ENCODE data around the gene RPS18. TPM values are rescaled to one million over a fixed set of nuclear protein-coding genes. Genes with fewer than 3 reads are reported as not detected.

Gene RPS18
- total RNA-seq, 1 experiment from 2014 or later, result 7,996 TPM

DNA sequence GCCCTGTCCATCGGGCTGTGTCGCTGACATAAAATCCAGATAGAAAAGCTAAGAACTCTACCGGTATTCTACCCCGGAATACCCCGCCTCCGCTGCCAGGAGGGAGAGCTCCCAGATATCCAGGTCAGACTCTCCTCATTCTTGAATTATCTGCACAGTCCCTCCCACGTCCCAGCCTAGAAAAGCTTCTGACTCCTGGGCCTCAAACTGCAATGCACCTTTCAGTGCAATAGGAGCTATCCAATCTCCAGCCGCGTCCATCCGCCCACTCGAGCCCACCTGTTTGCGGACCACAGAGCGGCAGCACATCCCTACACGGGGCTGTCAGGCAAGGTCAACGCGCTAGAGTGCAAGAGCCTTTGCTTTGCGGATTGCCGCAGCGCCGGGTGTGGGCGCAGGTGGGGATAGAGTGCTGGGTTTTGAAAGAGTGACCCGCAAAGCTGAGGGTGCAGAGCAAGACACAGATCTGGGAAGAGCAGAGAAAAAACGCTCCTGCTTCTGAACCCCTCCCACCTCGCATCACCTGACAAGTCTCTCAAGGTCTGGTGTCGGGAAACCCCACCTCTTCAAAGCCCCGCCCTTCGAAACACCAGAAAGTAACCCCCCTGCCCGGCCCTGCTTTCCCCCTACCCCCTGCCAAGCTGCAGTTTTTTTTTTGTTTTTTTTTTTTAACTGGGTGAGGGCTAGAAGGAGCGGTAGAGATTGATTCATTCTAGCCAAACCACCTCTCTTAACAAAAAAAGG is 40.7 kb downstream of the RPS18 start:
- peaks cover 54% of the 10 kb centered on the region for H3K79me2 ChIP-seq (ENCODE audit: low read length)
- peak overlapping the region; percentile 86 for H3K27ac ChIP-seq (ENCODE audit: low read length)
- H3K36me3 ChIP-seq (ENCODE audit: insufficient read depth, low read length), result peaks cover 7% of the 10 kb centered on the region; the same call in 1 of the 2 replicates
- peak; percentile 89 for DNase-seq
- peak overlapping the region; percentile 94 for H3K9ac ChIP-seq (ENCODE audit: low read length)
- H3K4me3 ChIP-seq (ENCODE audit: low read length), result peak overlapping the region; percentile 96
- H3K9me2 ChIP-seq (replicated peaks; ENCODE audit: insufficient read depth, low read length), result no peaks in the 10 kb centered on the region
- H4K20me1 ChIP-seq (ENCODE audit: insufficient read depth, low read depth, low read length), result peaks cover 11% of the 10 kb centered on the region; the same call in 1 of the 2 replicates
- no peaks in the 10 kb centered on the region for H3K9me3 ChIP-seq (ENCODE audit: low read length)
- peaks cover 31% of the 10 kb centered on the region for H3K4me1 ChIP-seq (ENCODE audit: low read length)
- H3K27me3 ChIP-seq (ENCODE audit: low read length), result no peaks in the 10 kb centered on the region
- H2AFZ ChIP-seq (ENCODE audit: low read length), result no peak overlapping the region
- peak overlapping the region; percentile 97 for H3K4me2 ChIP-seq (ENCODE audit: low read depth, low read length, poor library complexity, severe bottlenecking)

DNA sequence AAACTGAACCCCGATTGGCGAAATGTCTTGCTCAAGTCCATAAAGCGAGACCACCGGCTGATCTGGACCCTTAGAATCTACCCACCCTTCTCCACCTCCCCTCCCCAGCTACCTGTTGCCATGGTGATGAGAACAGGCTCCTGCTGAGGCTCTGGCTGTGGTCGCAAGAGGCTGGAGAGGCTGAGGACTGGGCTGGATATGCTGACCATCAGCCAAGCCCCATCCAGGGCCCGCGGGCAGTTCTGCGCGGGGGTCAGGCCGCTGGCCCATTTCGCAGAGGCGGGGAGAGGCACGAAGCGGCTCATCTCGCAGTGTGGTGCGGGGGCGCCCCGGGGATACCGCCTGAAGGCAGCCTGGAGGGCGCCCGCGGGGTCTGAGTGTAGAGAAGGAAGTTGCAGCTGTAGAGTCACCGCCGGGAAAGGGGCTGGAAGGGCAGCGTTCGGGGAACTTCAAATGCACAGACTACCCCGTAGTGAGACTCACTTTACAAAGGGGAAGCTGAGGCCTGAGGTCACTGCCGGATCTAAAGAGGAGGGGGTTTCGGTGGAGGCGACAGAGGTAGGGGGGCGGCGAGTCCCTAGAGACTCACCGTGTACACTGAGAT is 41.3 kb downstream of the RPS18 start:
- Histone ChIP-seq H3K4me2 (ENCODE audit: low read depth, low read length, poor library complexity, severe bottlenecking) (peak overlapping the region; percentile 97), H3K27me3 (ENCODE audit: low read length) (no peaks in the 10 kb centered on the region), H3K9me3 (ENCODE audit: low read length) (no peaks in the 10 kb centered on the region), H3K9me2 (replicated peaks; ENCODE audit: insufficient read depth, low read length) (no peaks in the 10 kb centered on the region), H3K4me1 (ENCODE audit: low read length) (peaks cover 34% of the 10 kb centered on the region), H3K27ac (ENCODE audit: low read length) (peak overlapping the region; percentile 86), H3K9ac (ENCODE audit: low read length) (peak overlapping the region; percentile 94), H3K4me3 (ENCODE audit: low read length) (peak overlapping the region; percentile 96), H3K36me3 (ENCODE audit: insufficient read depth, low read length) (peaks cover 7% of the 10 kb centered on the region; the same call in 1 of the 2 replicates), H2AFZ (ENCODE audit: low read length) (peak overlapping the region; percentile 1; the same call in 1 of the 2 replicates), H4K20me1 (ENCODE audit: insufficient read depth, low read depth, low read length) (peaks cover 11% of the 10 kb centered on the region; the same call in 1 of the 2 replicates), H3K79me2 (ENCODE audit: low read length) (peaks cover 53% of the 10 kb centered on the region)
- DNase-seq, result peak; percentile 75

DNA sequence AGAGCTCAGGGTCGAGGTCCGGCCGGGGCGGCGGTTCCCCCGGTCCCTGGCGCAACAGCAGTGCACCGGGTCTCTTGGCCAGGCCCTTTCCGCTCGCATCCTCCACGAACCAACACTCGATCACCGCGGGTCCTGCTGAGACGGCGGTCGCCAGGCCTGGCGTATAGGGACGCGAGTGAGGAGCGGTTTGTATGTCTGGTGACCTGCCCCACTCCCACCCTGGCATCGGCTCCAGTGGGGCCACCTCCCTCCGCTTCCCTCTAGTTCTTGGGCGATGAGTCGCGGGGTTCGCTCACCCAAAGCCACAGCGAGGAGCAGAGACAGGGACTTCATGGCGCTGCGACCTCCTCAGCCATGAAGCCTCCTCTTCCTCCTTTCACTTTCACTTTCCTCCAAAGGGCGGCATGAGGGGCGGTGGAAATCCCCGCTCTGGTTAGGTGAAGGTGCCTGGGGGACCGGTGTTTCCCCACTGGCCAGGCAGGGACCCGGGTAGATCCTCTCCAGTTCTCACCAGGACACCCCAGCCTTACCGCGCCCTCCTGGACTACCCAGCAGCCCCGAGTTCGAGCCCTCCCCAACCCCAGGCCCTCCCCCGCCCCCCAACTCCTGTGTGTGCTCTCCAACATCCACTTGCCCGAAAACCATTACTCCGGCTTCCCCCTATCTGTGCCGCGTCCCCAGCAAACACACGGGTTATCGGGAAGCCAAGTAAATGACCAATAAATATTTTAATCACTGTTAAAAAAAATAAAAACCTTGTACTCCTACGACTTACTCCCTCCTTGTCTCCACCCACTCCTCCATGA is 42.0 kb downstream of the RPS18 start, which contains the start of gene TAPBP:
Gene TAPBP, minus strand, starts transcription at position 370 of the 806 bp plus-strand sequence. Its CDS starts 37 bp downstream, at position 333.
- Histone ChIP-seq H3K36me3 (ENCODE audit: insufficient read depth, low read length) (peaks cover 7% of the 10 kb centered on the region; the same call in 1 of the 2 replicates), H3K4me1 (ENCODE audit: low read length) (peaks cover 41% of the 10 kb centered on the region), H2AFZ (ENCODE audit: low read length) (peak within 1 kb of the TSS; percentile 44), H3K4me3 (ENCODE audit: low read length) (peak within 1 kb of the TSS; percentile 96), H3K27ac (ENCODE audit: low read length) (peak within 1 kb of the TSS; percentile 86), H3K27me3 (ENCODE audit: low read length) (no peaks in the 10 kb centered on the region), H3K9me3 (ENCODE audit: low read length) (no peaks in the 10 kb centered on the region), H3K9ac (ENCODE audit: low read length) (peak within 1 kb of the TSS; percentile 94), H4K20me1 (ENCODE audit: insufficient read depth, low read depth, low read length) (peaks cover 11% of the 10 kb centered on the region; the same call in 1 of the 2 replicates), H3K4me2 (ENCODE audit: low read depth, low read length, poor library complexity, severe bottlenecking) (peak within 1 kb of the TSS; percentile 97), H3K79me2 (ENCODE audit: low read length) (peaks cover 46% of the 10 kb centered on the region), H3K9me2 (replicated peaks; ENCODE audit: insufficient read depth, low read length) (no peaks in the 10 kb centered on the region)
- peak; percentile 92 for DNase-seq

DNA sequence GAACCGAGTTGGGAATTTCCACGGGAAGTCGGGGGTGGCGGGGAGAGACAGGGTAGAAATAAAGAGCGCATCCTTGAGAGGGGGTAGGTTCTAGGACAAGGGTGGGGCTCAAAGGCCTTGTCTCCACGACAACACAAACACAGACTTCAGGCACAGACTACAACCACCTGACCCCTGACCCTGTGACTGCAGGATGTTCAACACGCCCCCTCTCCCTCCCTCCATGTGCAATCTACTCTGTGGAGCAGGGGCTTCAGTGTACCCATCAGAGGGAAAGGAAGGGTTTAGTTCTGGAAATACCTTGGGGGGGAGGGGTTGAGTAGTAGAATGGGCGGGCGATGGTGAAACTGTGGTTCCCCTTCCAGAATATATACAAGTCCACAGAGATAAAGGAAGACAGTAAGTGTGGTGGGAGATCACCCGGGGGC is 42.7 kb downstream of the RPS18 start:
- Histone ChIP-seq H3K4me2 (ENCODE audit: low read depth, low read length, poor library complexity, severe bottlenecking) (peak overlapping the region; percentile 97), H3K36me3 (ENCODE audit: insufficient read depth, low read length) (peaks cover 14% of the 10 kb centered on the region; the same call in 1 of the 2 replicates), H3K9me2 (replicated peaks; ENCODE audit: insufficient read depth, low read length) (no peaks in the 10 kb centered on the region), H3K27me3 (ENCODE audit: low read length) (no peaks in the 10 kb centered on the region), H4K20me1 (ENCODE audit: insufficient read depth, low read depth, low read length) (peaks cover 11% of the 10 kb centered on the region; the same call in 1 of the 2 replicates), H2AFZ (ENCODE audit: low read length) (peak overlapping the region; percentile 44; the same call in 1 of the 2 replicates), H3K79me2 (ENCODE audit: low read length) (peaks cover 42% of the 10 kb centered on the region), H3K4me3 (ENCODE audit: low read length) (peak overlapping the region; percentile 96), H3K27ac (ENCODE audit: low read length) (peak overlapping the region; percentile 86), H3K4me1 (ENCODE audit: low read length) (peaks cover 47% of the 10 kb centered on the region), H3K9ac (ENCODE audit: low read length) (peak overlapping the region; percentile 94), H3K9me3 (ENCODE audit: low read length) (no peaks in the 10 kb centered on the region)
- DNase-seq, result peak; percentile 85

DNA sequence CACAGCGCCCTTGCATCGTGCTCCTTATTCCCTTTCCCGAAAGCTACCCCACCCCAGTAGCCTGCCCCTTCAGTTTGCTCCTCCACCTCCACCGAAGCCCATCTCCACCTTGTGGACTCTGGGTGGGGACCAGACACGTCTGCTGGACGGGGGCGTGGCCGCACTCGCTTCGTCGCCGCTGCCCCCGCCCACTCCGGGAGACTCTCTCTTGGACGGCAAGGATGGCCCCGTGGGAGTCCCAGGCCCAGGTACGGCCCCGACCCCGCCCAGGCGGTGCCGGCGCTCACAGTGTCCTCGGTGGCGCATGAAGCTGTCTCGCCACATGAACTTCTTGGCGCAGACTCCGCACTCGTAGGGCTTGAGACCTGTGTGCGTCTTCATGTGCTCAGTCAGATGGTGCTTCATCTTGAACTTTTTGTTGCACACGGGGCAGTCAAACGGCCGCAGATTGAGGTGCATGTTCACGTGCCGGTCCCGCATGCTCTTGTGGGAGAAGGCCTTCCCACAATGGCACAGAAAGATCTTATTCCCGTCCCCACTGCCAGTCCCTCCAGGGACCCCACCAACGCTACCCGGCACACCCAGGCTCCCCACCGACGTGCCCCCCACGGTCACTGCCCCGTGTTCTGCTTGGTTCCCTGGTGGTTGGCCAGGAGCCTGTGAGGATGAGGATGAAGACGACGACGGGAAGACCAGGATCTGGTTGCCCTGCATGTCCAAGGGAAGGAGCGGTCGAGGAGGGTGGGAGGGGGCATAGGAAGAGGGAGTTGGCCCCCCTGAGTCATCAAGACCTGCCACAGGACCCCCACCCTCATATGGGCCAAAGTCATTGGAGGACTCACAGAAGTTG is 43.3 kb downstream of the RPS18 start:
- Histone ChIP-seq H3K4me1 (ENCODE audit: low read length) (peaks cover 53% of the 10 kb centered on the region), H3K4me2 (ENCODE audit: low read depth, low read length, poor library complexity, severe bottlenecking) (peak overlapping the region; percentile 97), H3K79me2 (ENCODE audit: low read length) (peaks cover 41% of the 10 kb centered on the region), H3K9me3 (ENCODE audit: low read length) (no peaks in the 10 kb centered on the region), H3K36me3 (ENCODE audit: insufficient read depth, low read length) (peaks cover 17% of the 10 kb centered on the region; the same call in 1 of the 2 replicates), H2AFZ (ENCODE audit: low read length) (peak overlapping the region; percentile 44), H3K27me3 (ENCODE audit: low read length) (no peaks in the 10 kb centered on the region), H3K9ac (ENCODE audit: low read length) (peak overlapping the region; percentile 94), H3K4me3 (ENCODE audit: low read length) (peak overlapping the region; percentile 96), H3K27ac (ENCODE audit: low read length) (peak overlapping the region; percentile 86), H4K20me1 (ENCODE audit: insufficient read depth, low read depth, low read length) (peaks cover 13% of the 10 kb centered on the region), H3K9me2 (replicated peaks; ENCODE audit: insufficient read depth, low read length) (no peaks in the 10 kb centered on the region)
- DNase-seq, result peak; percentile 82

DNA sequence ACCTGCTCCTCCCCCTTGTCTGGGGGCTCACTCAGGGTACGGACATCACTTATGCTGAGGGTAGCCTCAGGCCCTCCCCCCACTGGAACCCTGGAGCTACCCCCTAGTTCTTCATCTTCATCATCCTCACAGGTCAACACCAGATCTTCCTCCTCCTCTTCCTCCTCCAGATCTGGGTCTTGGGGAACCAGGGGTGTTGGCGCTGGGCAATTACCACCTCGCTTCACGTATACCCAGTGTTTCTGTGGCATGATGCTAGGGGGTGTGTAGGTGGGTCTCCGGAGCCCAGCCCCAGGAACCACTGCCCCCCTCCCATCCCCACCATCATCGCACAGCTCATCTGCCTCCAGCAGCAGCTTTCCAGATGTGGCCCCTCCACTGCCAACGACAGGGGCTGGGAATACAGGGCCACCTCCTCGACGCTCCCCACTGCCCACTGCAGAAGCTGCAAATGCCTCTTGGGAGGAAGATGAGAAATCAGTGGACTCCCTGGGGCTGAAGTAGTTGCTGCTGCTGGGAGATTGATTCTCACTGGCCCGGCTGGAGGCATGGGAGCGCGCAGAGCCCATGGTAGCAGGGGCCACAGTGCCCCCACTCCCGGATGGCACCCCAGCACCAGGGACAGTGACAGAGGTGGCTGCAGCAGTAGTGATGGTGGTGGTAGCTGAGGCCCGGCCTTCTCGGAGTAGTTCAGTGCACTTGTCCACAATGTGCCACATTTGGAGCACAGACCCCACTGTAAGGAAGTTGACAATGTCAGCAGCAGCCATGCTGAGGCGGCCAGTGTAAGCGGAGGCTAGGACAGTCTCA is 44.1 kb downstream of the RPS18 start:
- peaks cover 24% of the 10 kb centered on the region for H3K36me3 ChIP-seq (ENCODE audit: insufficient read depth, low read length)
- no peak overlapping the region for H2AFZ ChIP-seq (ENCODE audit: low read length)
- no peak overlapping the region for H3K27ac ChIP-seq (ENCODE audit: low read length)
- peaks cover 21% of the 10 kb centered on the region for H4K20me1 ChIP-seq (ENCODE audit: insufficient read depth, low read depth, low read length)
- H3K4me2 ChIP-seq (ENCODE audit: low read depth, low read length, poor library complexity, severe bottlenecking), result peak overlapping the region; percentile 97
- peaks cover 41% of the 10 kb centered on the region for H3K79me2 ChIP-seq (ENCODE audit: low read length)
- peaks cover 62% of the 10 kb centered on the region for H3K4me1 ChIP-seq (ENCODE audit: low read length)
- H3K9me3 ChIP-seq (ENCODE audit: low read length), result no peaks in the 10 kb centered on the region
- H3K9me2 ChIP-seq (replicated peaks; ENCODE audit: insufficient read depth, low read length), result no peaks in the 10 kb centered on the region
- no peak for DNase-seq
- H3K4me3 ChIP-seq (ENCODE audit: low read length), result no peak overlapping the region
- no peaks in the 10 kb centered on the region for H3K27me3 ChIP-seq (ENCODE audit: low read length)
- peak overlapping the region; percentile 94; the same call in 1 of the 2 replicates for H3K9ac ChIP-seq (ENCODE audit: low read length)

Data from Karpas-422 (cell line).